Urinary bladder (tissue), 4 donors: ENCODE measurements around the gene DAPK2. TPM values are rescaled to one million over a fixed set of nuclear protein-coding genes. Genes with fewer than 3 reads are reported as not detected.

Experiments used
- DNase-seq: peaks from one replicate; pipeline ENCODE4 v3.0.0-alpha.2; 2015; ENCODE audit errors: extremely low spot score
- H3K27ac ChIP-seq: one replicate; pipeline ENCODE4 v1.5.1; 2013; ENCODE audit warnings: low read depth, mild to moderate bottlenecking, moderate library complexity
- H3K36me3 ChIP-seq: one replicate; pipeline ENCODE4 v1.6.1; 2013; ENCODE audit warnings: mild to moderate bottlenecking, moderate library complexity; ENCODE audit not compliant: insufficient read depth
- H3K4me1 ChIP-seq: one replicate; pipeline ENCODE4 v1.6.1; 2013; ENCODE audit warnings: mild to moderate bottlenecking, moderate library complexity; ENCODE audit not compliant: insufficient read depth
- H3K4me3 ChIP-seq: one replicate; pipeline ENCODE4 v1.5.1; 2013; ENCODE audit warnings: low read depth, low read length
- WGBS: extraction: QIAGEN DNeasy Blood & Tissue Kit; methylation state at CpG from one replicate; pipeline ENCODE4 v1.1.7; 2013; 5-methylcytosine and 5-hydroxymethylcytosine counted together
- polyA plus RNA-seq: library from polyadenylated mRNA; stranded (reverse); fragments of 200-250 nt; gene quantifications from one replicate; pipeline ENCODE4 v1.2.3, GENCODE V29; 2013
- total RNA-seq: library from RNA; depleted of rRNA; stranded (reverse); fragments of >200 nt; gene quantifications from one replicate; pipeline ENCODE4 v1.2.3, GENCODE V29; 2014
- donor health status: healthy with polysubstance abuse.
- donor health status: healthy.

DAPK2 gene
- total and polyA plus RNA-seq, 2 donors = 1.3 to 6.0 TPM

- Histone ChIP-seq H3K4me3 (no peak overlapping the region), H3K36me3 (no peaks in the 10 kb centered on the region), H3K4me1 (no peaks in the 10 kb centered on the region), H3K27ac (no peak overlapping the region)
- 92% methylated on average over 7 of the region's 7 CpGs for WGBS
- no peak for DNase-seq
Measured at GRCh38 chr15:63941698-63942465, 104.4 kb downstream of the DAPK2 start.

DNA sequence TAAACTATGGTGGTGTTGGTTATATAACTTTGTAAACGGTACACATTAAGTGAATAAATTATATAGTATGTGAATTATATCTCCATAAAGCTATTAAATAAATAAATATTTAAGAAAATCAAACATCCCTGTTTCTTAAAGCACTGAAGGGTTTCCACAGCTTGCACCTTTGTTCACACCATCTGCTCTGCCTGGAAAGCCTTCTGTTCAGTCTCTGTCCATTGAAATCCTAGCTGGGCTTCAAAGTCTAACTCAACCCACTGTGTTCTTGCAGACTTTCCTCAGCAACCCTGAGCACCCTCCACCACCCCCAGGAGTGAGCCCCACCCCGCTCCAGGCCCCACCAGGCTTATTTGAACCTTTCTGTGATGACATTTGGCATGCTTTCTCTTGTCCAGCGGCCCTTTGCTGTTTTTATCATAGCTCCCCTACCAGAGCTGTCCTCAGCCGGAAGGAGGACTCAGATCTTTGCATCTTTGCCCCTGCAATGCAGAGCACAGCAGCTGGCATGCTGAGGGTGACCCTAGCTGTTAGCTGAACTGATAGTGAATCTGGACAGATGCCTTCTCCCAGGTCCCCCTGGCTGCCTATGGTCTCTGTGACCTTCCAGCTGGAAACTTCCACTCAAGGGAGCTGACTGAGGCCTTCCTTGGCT is 105.2 kb downstream of the DAPK2 start:
- no peak for DNase-seq
- 65% methylated on average over 4 of the region's 4 CpGs for WGBS
- no peak overlapping the region for H3K27ac ChIP-seq
- no peaks in the 10 kb centered on the region for H3K36me3 ChIP-seq
- no peak overlapping the region for H3K4me3 ChIP-seq
- no peaks in the 10 kb centered on the region for H3K4me1 ChIP-seq

DNA sequence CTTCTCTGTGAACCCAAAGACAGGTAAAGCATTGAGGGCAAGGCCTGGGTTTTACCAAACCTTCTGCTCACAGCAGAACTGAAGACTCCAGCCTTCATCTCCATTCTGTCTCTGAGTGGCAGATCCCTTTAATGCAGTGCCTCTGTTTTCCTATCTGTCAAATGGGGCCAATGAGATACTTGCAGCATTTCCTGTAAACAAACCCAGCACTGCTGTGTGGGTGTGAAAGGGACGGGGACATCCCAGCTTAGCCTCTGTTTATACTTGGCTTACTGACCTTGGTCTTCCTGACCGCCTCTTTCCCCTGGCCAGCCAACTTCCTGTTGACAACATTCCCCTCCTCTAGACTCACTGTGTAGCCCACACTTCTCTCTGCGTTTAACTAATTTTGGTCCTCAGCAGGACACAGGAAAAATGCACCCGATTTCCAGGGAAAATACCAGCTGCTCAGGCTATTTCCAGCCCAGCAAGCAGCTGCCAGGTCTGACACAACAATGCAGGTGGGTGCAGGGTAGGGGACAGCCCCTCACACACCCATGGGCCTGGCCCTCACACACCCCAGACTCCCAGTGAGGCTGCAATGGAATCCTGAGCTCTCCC is 106.7 kb downstream of the DAPK2 start:
- Histone ChIP-seq H3K4me1 (no peaks in the 10 kb centered on the region), H3K4me3 (no peak overlapping the region), H3K36me3 (no peaks in the 10 kb centered on the region), H3K27ac (peak overlapping the region; percentile 40)
- WGBS = 27% methylated on average over 4 of the region's 4 CpGs
- no peak for DNase-seq

- no peak overlapping the region for H3K27ac ChIP-seq
- 76% methylated on average over 6 of the region's 6 CpGs for WGBS
- DNase-seq = no peak
- no peak overlapping the region for H3K4me3 ChIP-seq
- no peaks in the 10 kb centered on the region for H3K36me3 ChIP-seq
- H3K4me1 ChIP-seq = no peaks in the 10 kb centered on the region
Measured at GRCh38 chr15:63938486-63939061, 107.7 kb downstream of the DAPK2 start.

DNA sequence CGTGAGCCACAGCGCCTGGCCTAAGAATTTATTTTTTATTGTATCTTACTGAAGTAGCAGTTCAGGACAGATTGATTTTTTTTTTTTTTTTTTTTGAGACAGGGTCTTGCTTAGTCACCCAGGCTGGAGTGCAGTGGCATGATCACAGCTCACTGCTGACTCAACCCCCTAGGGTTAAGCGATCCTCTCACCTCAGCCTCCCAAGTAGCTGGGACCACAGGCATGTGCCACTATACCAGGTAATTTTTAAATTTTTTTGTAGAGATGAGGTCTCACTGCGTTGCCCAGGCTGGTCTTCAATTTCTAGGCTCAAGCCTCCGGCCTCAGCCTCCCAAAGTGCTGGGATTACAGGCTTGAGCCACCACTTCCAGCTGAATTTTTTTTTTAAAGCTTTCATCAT is 112.8 kb downstream of the DAPK2 start:
- Histone ChIP-seq H3K36me3 (no peaks in the 10 kb centered on the region), H3K4me1 (no peaks in the 10 kb centered on the region), H3K27ac (no peak overlapping the region), H3K4me3 (no peak overlapping the region)
- DNase-seq = no peak
- 97% methylated on average over 5 of the region's 5 CpGs for WGBS

DNA sequence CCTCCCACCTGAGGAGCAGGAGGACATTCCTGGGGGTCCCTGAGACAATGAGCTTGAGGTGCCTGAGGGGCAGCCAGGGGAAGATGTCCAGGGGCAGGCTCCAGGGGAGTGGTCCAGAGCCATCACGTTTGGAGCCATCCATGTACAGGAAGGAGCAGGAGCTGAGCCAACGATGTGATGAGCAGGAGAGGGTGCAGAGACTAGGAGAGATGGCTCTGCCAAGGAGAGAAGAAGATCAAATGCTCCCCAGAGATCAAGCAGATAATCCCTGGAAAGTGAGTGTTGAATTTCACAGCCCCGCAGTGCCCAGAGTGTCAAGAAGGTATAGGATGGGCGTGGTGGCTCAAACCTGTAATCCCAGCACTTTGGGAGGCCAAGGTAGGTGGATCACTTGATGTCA is 114.7 kb downstream of the DAPK2 start:
- Histone ChIP-seq H3K4me3 (no peak overlapping the region), H3K27ac (no peak overlapping the region), H3K36me3 (no peaks in the 10 kb centered on the region), H3K4me1 (no peaks in the 10 kb centered on the region)
- no peak for DNase-seq
- 81% methylated on average over 4 of the region's 4 CpGs for WGBS

DNA sequence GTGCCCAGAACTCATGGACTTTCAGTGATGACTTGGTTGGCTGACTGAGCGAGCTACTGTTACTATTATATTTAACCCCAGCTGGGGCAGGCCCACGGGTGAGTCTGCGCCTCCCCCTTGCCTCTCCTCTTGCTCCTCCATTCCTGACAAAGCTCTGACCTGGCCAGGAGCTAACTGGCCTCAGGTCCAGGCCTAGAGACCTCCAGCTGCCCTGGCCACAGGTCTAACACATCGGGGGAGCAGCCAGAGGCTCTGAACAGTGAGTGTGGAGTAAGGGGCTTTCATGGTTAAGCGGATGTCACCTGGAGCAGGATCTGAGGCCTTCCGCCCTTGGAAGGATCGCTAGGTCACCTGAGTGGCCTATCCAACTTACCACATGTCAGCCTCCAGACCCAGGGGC is 116.3 kb downstream of the DAPK2 start:
- no peak for DNase-seq
- no peaks in the 10 kb centered on the region for H3K36me3 ChIP-seq
- H3K4me3 ChIP-seq = no peak overlapping the region
- H3K4me1 ChIP-seq = no peaks in the 10 kb centered on the region
- WGBS = 96% methylated on average over 7 of the region's 7 CpGs
- H3K27ac ChIP-seq = no peak overlapping the region

GRCh38 chr15:63928185-63928842 is 118.0 kb downstream of the DAPK2 start:
- H3K27ac ChIP-seq = no peak overlapping the region
- no peaks in the 10 kb centered on the region for H3K36me3 ChIP-seq
- H3K4me3 ChIP-seq = no peak overlapping the region
- DNase-seq = no peak
- no peaks in the 10 kb centered on the region for H3K4me1 ChIP-seq
- WGBS = 89% methylated on average over 2 of the region's 2 CpGs

GRCh38 chr15:63923993-63924950 is 122.0 kb downstream of the DAPK2 start:
- 94% methylated on average over 8 of the region's 8 CpGs for WGBS
- Histone ChIP-seq H3K36me3 (no peaks in the 10 kb centered on the region), H3K27ac (no peak overlapping the region), H3K4me3 (no peak overlapping the region), H3K4me1 (no peaks in the 10 kb centered on the region)
- DNase-seq = no peak

- H3K27ac ChIP-seq = no peak overlapping the region
- H3K4me1 ChIP-seq = no peaks in the 10 kb centered on the region
- no peaks in the 10 kb centered on the region for H3K36me3 ChIP-seq
- no peak overlapping the region for H3K4me3 ChIP-seq
- DNase-seq = no peak
- WGBS = 89% methylated on average over 16 of the region's 16 CpGs
Measured at GRCh38 chr15:63922916-63923315, 123.4 kb downstream of the DAPK2 start.

GRCh38 chr15:63922261-63922904 is 123.9 kb downstream of the DAPK2 start:
- Histone ChIP-seq H3K36me3 (no peaks in the 10 kb centered on the region), H3K4me3 (no peak overlapping the region), H3K27ac (no peak overlapping the region), H3K4me1 (no peaks in the 10 kb centered on the region)
- WGBS = 71% methylated on average over 3 of the region's 3 CpGs
- DNase-seq = no peak

DNA sequence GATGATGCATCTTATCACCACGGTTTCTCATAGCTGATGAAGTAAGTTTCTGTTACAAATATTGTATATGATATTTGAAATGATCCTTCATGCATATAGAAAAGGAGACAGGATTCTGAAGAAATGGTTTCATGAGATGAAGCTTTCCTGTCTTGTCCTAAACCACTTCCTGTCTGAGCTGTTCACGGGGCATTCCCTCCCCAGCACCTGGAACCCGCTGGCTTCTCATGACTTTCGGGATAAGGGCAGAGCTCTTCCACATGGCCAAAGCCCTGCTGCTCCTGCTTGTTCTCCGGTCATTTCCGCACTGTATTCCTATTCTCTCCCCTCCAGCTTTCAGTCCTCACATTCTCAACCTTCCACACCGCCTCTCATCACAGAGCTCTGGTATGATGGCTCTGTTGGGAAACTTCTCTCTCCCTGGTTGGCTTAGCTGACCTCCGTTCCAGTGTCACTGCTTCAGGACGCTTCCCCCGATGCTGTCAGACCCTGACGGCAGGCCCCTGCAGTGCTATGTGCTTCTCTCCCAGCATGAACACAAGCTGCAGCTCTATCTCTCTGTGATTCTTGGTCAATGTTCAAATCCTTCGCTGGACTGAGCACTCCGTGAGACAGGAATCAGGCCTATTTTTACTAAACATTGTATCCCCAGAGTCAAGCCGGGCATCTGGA is 125.6 kb downstream of the DAPK2 start:
- WGBS = 88% methylated on average over 14 of the region's 14 CpGs
- Histone ChIP-seq H3K4me1 (no peaks in the 10 kb centered on the region), H3K36me3 (no peaks in the 10 kb centered on the region), H3K27ac (no peak overlapping the region), H3K4me3 (no peak overlapping the region)
- DNase-seq = no peak
